ENCODE data around the gene GPC3.

The GPC3 gene

DNA sequence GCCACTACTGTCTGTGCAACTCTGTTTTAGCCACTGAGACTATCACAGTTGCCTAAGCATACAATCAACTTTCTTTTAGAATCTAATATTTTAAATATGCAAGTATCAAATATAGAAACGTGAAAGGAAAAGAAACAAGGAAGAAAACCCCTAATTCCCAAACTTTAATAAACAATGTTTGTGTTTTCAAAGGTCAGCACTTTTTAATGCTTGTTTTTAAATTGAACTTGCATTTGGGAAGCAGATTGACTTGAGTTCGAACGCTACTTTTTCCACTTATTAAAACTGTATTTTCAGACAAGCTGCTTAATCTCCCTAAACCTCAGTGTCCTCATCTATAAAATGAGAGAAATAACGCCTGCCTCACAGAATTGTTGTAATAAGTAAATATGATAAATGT is 384.3 kb downstream of the GPC3 start:
- Histone ChIP-seq H3K36me3 (replicated peaks) (no peaks in the 10 kb centered on the region), H3K27ac (no peak overlapping the region), H3K4me3 (ENCODE audit: low read depth, low read length) (no peak overlapping the region), H3K27me3 (replicated peaks) (no peaks in the 10 kb centered on the region)
- no peak for DNase-seq
- TF ChIP-seq, protein P1, sequence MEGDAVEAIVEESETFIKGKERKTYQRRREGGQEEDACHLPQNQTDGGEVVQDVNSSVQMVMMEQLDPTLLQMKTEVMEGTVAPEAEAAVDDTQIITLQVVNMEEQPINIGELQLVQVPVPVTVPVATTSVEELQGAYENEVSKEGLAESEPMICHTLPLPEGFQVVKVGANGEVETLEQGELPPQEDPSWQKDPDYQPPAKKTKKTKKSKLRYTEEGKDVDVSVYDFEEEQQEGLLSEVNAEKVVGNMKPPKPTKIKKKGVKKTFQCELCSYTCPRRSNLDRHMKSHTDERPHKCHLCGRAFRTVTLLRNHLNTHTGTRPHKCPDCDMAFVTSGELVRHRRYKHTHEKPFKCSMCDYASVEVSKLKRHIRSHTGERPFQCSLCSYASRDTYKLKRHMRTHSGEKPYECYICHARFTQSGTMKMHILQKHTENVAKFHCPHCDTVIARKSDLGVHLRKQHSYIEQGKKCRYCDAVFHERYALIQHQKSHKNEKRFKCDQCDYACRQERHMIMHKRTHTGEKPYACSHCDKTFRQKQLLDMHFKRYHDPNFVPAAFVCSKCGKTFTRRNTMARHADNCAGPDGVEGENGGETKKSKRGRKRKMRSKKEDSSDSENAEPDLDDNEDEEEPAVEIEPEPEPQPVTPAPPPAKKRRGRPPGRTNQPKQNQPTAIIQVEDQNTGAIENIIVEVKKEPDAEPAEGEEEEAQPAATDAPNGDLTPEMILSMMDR (IDR thresholded peaks at IDR 0.05; ENCODE audit: low read depth, low read length, missing control alignments), result no peak
- in situ Hi-C loops (cut with HindIII; ENCODE audit: low pct_ligation_motif_present, low sequenced_read_pairs), result no loop called here

DNA sequence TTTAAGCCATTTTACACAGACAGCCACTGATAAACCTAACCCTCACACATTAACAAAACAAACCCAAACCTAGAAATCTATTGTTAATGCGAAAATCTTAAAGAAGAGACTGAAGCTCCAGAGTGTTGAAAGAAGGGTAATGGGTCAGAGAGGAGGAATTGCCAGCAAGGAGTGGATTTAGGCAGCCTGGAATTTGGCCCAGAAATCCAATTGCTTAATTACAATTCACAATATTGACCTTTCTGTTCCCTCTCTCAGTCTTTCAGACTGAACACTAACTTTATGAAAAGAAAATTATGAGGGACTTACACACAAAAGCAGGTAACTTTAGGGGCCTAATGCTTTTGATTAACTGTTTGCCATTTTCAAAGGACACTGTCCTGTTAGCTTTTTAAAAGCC is 384.9 kb downstream of the GPC3 start:
- no peak for DNase-seq
- TF ChIP-seq, protein P1 (IDR thresholded peaks at IDR 0.05; ENCODE audit: low read depth, low read length, missing control alignments), result no peak
- in situ Hi-C loops (cut with HindIII; ENCODE audit: low pct_ligation_motif_present, low sequenced_read_pairs), result no loop called here
- no peak overlapping the region for H3K4me3 ChIP-seq (ENCODE audit: low read depth, low read length)
- no peaks in the 10 kb centered on the region for H3K27me3 ChIP-seq (replicated peaks)
- H3K36me3 ChIP-seq (replicated peaks), result no peaks in the 10 kb centered on the region
- no peak overlapping the region for H3K27ac ChIP-seq

DNA sequence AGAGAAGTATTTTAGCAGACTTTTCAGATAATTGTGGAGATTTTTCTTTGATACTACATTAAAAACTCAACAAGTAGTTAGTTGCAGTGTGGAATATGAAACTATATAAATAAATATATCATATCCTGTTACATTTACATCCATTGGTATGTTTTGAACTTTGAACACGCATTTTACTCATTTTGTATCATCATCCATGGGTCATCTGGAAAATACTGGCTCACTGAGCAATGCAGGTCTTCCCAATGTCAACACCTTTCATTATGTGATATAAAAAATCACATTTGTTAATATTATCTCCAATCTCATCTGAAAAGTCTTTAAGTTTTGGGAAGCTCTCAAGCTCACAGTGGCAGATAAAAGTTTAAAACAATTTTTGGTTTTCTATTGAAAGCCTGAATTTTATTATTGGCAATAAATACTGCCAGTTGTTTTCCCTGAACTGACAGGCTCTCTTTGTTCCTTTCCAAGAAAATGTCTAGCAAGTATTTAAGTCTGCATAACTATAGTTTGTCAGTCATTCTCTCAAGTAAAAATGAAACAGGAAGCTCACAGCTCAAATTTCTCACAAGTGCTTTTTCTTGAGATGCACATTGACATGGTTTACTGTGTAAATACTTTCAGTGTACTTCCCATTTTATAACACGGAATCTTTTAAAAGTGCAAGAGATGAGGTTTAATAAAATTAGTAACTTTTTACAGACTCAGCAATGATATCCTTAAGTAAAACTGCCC is 386.6 kb downstream of the GPC3 start:
- in situ Hi-C loops (cut with HindIII; ENCODE audit: low pct_ligation_motif_present, low sequenced_read_pairs), result no loop called here
- H3K27me3 ChIP-seq (replicated peaks), result no peaks in the 10 kb centered on the region
- H3K4me3 ChIP-seq (ENCODE audit: low read depth, low read length), result no peak overlapping the region
- DNase-seq, result no peak
- TF ChIP-seq, protein P1 (IDR thresholded peaks at IDR 0.05; ENCODE audit: low read depth, low read length, missing control alignments), result no peak
- no peaks in the 10 kb centered on the region for H3K36me3 ChIP-seq (replicated peaks)
- H3K27ac ChIP-seq, result no peak overlapping the region

DNA sequence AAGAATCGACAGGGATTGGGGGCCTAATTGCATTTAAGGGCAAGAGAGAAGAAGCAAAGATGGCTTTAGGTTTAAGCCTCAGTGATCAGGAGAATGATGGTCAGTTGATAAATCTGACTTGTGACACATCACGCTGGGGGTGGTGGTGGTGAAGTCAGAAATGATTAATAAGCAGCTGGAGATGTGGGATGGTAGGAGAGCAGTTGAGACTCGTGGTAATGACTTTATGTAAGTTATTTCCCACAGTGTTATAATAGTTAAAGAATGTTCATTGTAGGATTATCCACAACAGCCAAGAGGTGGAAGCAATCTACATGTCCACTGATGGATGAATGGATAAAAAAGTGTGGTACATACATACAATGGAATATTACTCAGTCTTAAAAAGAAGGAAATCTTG is 391.2 kb downstream of the GPC3 start:
- Histone ChIP-seq H3K4me3 (ENCODE audit: low read depth, low read length) (no peak overlapping the region), H3K27me3 (replicated peaks) (no peaks in the 10 kb centered on the region), H3K27ac (no peak overlapping the region), H3K36me3 (replicated peaks) (no peaks in the 10 kb centered on the region)
- in situ Hi-C loops (cut with HindIII; ENCODE audit: low pct_ligation_motif_present, low sequenced_read_pairs), result no loop called here
- TF ChIP-seq, protein P1 (IDR thresholded peaks at IDR 0.05; ENCODE audit: low read depth, low read length, missing control alignments), result no peak
- DNase-seq, result no peak

DNA sequence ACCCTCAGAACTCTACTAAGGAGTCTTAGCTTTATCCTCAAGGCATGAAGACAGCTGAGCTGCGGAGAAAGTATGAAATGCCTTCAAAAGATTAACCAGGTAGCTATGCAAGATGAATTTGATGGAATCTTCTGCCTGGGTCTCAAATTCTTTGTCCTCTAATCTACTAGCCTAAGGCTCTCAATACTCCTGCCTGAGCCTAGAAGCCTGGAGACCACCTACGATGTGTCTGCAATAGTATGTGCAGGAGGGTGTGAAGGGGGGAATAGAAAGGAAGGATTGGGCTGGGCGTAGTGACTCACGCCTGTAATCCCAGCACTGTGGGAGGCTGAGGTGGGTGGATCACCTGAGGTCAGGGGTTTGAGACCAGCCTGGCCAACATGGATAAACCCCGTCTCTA is 391.9 kb downstream of the GPC3 start:
- Histone ChIP-seq H3K27ac (no peak overlapping the region), H3K27me3 (replicated peaks) (no peaks in the 10 kb centered on the region), H3K4me3 (ENCODE audit: low read depth, low read length) (no peak overlapping the region), H3K36me3 (replicated peaks) (no peaks in the 10 kb centered on the region)
- in situ Hi-C loops (cut with HindIII; ENCODE audit: low pct_ligation_motif_present, low sequenced_read_pairs), result no loop called here
- no peak for DNase-seq
- TF ChIP-seq, protein P1 (IDR thresholded peaks at IDR 0.05; ENCODE audit: low read depth, low read length, missing control alignments), result no peak

Measured in brain microvascular endothelial cell (primary cell).